Measurements from ENCODE around the gene TMEM109. TPM values are rescaled to one million over a fixed set of nuclear protein-coding genes. Genes with fewer than 3 reads are reported as not detected.
A peak's percentile ranks its signal among the peaks of the same experiment; 100 is the strongest.

Gene TMEM109
- total and polyA plus RNA-seq, 2 experiments from 2014 or later = 17.4 to 17.7 TPM

DNA sequence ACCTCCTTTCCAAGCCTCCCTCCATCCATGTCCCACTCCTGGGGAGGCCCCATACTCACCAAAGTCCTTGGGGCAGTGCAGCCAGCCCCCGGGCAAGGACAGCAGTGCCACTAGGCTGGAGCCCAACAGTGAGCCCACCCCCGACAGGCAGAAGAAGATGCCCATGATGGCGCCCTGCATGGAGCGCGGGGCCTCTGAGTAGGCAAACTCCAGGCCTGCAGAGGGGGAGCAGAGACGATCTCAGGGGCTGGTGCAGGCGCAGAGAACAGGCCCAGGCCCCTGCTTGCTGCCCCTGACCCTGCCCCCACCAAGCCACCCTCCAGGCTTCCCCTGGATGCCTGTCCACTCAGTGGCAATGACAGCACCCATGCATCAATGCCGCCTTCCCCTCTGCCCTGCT lies 23.9 kb downstream of the TMEM109 start:
- H3K27me3 Mint-ChIP-seq (ENCODE audit: insufficient read depth, low read depth, poor library complexity) = peaks cover 9% of the 10 kb centered on the region
- Histone ChIP-seq H3K36me3 (ENCODE audit: insufficient read depth) (no peaks in the 10 kb centered on the region), H3K79me2 (replicated peaks; ENCODE audit: insufficient read depth) (no peaks in the 10 kb centered on the region), H3K4me1 (ENCODE audit: insufficient read depth) (no peaks in the 10 kb centered on the region), H3K27ac (ENCODE audit: low read depth) (no peak overlapping the region), H3K9me2 (ENCODE audit: insufficient read depth) (no peaks in the 10 kb centered on the region), H3K4me2 (no peak overlapping the region), H3K27me3 (ENCODE audit: insufficient read depth) (no peaks in the 10 kb centered on the region), H3F3A (replicated peaks; ENCODE audit: low read depth) (no peaks in the 10 kb centered on the region), H3K4me3 (no peak overlapping the region), H4K20me1 (replicated peaks; ENCODE audit: insufficient read depth) (no peaks in the 10 kb centered on the region; the same call in 1 of the 2 replicates), H2AFZ (no peak overlapping the region)
- H3K4me1 Mint-ChIP-seq = peaks cover 10% of the 10 kb centered on the region; the same call in 2 of the 3 replicates
- TF ChIP-seq ZNF331 (CRISPR knock-in tag; IDR thresholded peaks at IDR 0.05; ENCODE audit: low read depth) (no peak), CREB1 (CRISPR knock-in tag; IDR thresholded peaks at IDR 0.05; ENCODE audit: low read depth) (no peak), CTCF (conservative IDR thresholded peaks at IDR 0.05; ENCODE audit: low read depth in 2 of 2) (no peak), NANOG (IDR thresholded peaks at IDR 0.05; ENCODE audit: borderline replicate concordance) (no peak), EZH2phosphoT487 (IDR thresholded peaks at IDR 0.05; ENCODE audit: unreplicated experiment) (no peak), ZNF114 (CRISPR knock-in tag; IDR thresholded peaks at IDR 0.05) (no peak), POLR2AphosphoS5 (IDR thresholded peaks at IDR 0.05; ENCODE audit: low read depth) (no peak), ETS1 (IDR thresholded peaks at IDR 0.05) (no peak)
- H3K36me3 Mint-ChIP-seq (ENCODE audit: low read depth) = peaks cover 19% of the 10 kb centered on the region
- DNase-seq (ENCODE audit: low spot score) = no peak
- no peak for ATAC-seq
- no peaks in the 10 kb centered on the region for H3K9me3 Mint-ChIP-seq
- no peak overlapping the region for H3K4me3 Mint-ChIP-seq
- no peak overlapping the region for H3K27ac Mint-ChIP-seq

DNA sequence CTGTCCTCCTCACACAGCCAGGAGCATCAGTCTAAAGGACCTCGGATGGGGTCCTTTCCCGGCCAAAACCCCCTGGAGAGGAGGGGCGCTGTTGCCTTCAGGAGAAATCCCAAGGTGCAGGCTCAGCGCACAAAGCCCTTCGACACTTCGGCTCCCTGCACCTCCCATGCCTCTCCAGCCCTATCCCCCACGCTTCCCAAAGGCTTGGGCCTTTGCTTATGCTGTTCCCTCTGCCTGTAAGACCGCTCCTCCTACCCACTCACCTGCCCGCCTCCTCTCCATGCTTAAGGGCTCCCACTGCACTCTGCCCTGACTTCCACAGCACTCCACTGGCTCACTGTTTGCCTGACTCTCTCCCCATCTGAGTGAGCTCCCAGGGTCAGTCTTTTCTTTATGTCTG lies 24.5 kb downstream of the TMEM109 start:
- peak overlapping the region; percentile 6; the same call in 1 of the 2 replicates for H3K27ac Mint-ChIP-seq
- Histone ChIP-seq H3K27ac (ENCODE audit: low read depth) (no peak overlapping the region), H3F3A (replicated peaks; ENCODE audit: low read depth) (no peaks in the 10 kb centered on the region), H3K27me3 (ENCODE audit: insufficient read depth) (no peaks in the 10 kb centered on the region), H3K4me3 (no peak overlapping the region), H2AFZ (no peak overlapping the region), H3K4me1 (ENCODE audit: insufficient read depth) (no peaks in the 10 kb centered on the region), H3K36me3 (ENCODE audit: insufficient read depth) (no peaks in the 10 kb centered on the region), H4K20me1 (replicated peaks; ENCODE audit: insufficient read depth) (no peaks in the 10 kb centered on the region; the same call in 1 of the 2 replicates), H3K79me2 (replicated peaks; ENCODE audit: insufficient read depth) (no peaks in the 10 kb centered on the region), H3K9me2 (ENCODE audit: insufficient read depth) (no peaks in the 10 kb centered on the region), H3K4me2 (no peak overlapping the region)
- H3K4me3 Mint-ChIP-seq = no peak overlapping the region
- H3K4me1 Mint-ChIP-seq = peaks cover 10% of the 10 kb centered on the region; the same call in 2 of the 3 replicates
- peak in 1 of 2 experiments; percentile 20; a peak in 1 of 4 replicates for TF ChIP-seq CTCF (conservative IDR thresholded peaks at IDR 0.05; ENCODE audit: low read depth in 2 of 2)
- TF ChIP-seq STAT1 (IDR thresholded peaks at IDR 0.05; ENCODE audit: unreplicated experiment) = no peak
- no peaks in the 10 kb centered on the region for H3K9me3 Mint-ChIP-seq
- peaks cover 19% of the 10 kb centered on the region for H3K36me3 Mint-ChIP-seq (ENCODE audit: low read depth)
- H3K27me3 Mint-ChIP-seq (ENCODE audit: insufficient read depth, low read depth, poor library complexity) = peaks cover 9% of the 10 kb centered on the region
- peak; percentile 23 for ATAC-seq
- no peak for DNase-seq (ENCODE audit: low spot score)

Measured in GM23338 (cell line).